ENCODE results near the gene ITGA4.

The ITGA4 gene

DNA sequence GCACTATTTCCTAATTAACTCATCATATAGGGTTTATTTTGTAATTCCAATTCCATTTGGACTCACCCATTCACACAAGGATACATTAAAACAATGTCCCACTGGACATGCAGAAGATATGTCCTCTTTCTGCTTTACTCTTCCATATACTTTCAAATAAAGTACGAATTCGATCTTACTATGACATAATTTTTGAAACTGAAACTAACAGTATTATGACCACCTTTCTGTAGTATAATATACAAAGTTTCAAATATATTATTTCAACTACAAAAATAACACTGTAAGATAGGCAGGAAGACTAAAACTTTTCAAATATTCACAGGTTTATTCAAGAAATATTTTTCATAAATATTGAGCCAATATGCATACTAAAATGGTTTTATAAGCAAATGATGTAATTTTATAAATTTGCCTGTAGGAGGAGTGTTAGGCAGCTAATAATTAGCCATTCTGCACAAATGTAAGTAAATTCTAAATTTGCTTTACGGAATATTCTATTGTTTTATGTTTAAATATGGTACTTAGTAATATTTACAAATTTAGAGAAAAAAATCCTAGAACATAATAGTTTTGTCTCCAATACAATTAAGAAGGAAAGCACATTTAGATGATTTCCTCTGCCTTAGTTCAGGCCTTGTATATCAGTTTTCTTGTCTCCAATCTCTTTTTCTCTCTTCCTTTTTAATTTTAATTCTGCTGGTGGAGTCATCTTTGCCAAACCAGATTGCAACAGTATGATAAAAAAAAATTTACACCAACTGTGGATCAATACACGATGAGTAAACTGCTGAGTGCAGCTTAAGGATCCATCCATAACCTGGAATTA is 113.9 kb downstream of the ITGA4 start:
- no peak for DNase-seq (ENCODE audit: low read depth in 2 of 3, low spot score in 2 of 3)

DNA sequence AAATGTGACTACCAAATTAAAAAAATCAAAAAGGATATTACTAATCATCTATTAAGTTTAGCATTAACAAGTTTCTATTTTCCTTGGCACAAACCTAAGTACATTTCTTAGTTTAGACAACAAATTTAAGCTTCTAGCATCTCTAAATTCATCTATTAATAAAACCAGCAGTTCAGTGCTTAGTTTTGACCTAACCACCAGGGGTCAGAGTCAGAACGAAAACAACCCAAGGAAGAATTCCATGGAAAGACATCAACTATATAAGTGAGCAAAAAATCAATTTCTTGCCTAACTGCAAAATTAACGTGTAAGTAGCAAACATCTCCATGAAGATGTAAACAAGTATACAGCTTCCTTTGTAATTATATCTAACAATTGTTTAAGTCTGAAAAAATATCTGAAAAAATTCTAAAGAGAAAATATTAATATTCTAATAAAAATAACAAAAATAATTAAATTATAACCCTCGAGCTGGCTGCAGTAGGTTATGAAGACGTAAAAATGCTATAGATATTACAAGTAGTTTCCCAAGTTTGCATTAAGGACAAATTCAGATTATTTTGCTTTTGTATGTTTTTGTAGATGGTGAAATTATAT is 116.1 kb downstream of the ITGA4 start:
- DNase-seq (ENCODE audit: low read depth in 2 of 3, low spot score in 2 of 3), result no peak

DNA sequence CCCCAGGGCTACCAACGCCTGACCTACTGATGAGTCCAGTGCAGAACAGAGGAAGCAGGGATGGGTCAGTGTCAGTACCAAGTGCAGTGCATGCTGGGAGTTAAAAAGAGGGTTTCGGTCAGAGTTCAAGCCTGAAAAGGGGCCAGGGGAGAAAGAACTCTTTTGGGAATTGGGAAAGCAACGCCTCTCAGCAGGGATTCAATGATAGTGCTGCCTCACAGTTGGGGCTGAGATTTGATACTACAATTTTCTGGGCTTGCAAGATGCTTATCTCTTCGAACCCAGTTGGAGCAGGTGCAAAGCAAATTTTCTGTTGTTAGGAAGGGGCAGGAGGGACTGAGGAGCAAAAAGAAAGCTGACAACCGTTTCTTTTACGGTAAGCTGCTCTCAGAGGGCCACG is 117.1 kb downstream of the ITGA4 start:
- DNase-seq (ENCODE audit: low read depth in 2 of 3, low spot score in 2 of 3), result no peak

DNA sequence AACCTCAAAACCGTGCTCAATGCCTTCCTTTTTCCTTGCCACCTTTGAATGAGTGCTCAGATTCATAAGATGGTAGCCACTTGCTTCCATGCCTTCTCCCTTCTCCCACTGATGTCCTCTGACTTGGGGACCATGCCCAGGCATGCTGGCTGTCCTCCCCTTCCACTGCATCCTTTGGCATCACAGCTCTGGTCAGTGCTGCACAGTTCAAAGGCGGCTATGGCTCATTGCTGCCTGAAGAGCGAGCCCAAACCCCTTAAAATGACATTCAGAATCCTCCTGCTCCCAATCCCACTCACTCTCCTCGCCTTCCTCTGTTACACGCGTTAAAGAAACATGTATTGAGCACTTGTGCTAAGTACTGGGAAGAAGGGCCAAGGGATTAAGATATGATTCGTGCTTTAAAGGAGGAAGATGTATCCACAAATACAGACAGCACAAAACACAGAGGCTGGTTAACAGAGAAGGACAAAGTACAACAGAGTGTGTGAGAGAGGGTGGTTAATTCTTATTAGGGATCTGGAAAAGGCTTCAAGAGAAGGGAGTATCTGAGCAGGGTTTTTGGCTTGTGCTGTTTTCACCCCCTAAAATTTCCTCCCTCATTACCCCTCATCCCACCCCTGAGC is 118.0 kb downstream of the ITGA4 start:
- DNase-seq (ENCODE audit: low read depth in 2 of 3, low spot score in 2 of 3), result no peak

DNA sequence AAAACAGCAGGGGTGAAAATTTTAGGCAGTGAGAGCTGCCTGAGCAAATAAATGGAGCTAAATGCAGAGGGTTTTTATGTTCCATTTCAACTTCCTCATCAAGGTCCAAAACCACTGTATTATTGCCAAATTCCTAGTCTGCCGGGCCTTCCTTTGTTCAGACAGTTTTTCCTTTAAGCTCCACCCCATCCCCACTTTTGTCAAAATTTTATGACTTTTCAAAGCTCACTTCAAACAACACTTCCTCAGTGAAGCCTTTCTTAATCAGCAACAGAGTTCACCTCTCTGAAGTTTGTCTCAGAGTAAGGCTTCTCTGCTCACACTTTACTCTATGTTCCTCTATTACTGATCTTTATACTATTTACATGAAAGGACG is 118.5 kb downstream of the ITGA4 start:
- no peak for DNase-seq (ENCODE audit: low read depth in 2 of 3, low spot score in 2 of 3)

DNA sequence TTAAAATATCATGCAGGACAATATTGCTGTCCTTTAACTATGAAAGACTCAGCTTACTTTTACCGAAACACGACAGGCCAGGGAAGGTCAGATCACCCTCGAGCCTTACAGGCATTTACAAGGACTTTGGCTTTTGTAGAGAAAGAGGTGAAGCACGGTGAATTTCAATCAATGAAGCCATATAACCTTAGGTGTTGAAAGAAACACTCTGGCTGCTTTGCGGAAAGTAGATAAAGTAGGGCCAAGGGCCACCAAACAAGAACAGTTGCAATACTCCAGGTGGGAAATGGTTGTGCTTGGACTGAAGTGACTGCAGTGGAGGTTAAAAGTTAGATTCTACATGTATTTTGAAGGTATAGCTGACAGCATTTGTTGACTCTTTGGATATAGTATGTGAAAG is 119.2 kb downstream of the ITGA4 start:
- DNase-seq (ENCODE audit: low read depth in 2 of 3, low spot score in 2 of 3), result no peak

DNA sequence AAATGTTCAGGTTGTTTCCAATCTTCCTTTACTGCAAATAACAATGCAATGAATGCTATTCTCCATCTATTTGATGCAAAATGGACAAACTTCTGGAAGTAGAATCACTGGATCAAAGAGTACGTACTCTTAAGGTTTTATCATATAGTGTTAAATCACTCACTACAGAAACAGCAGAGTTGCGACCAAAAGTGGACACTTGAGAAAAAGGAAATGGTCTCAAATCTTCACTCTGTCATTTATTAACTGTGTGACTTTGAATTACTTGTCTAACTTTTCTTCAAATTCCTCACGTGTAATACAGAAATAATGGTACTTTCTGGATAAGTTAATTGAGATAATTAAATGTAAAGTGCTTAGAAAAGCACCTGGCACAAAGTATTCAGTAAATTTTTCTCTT is 121.6 kb downstream of the ITGA4 start:
- no peak for DNase-seq (ENCODE audit: low read depth in 2 of 3, low spot score in 2 of 3)

DNA sequence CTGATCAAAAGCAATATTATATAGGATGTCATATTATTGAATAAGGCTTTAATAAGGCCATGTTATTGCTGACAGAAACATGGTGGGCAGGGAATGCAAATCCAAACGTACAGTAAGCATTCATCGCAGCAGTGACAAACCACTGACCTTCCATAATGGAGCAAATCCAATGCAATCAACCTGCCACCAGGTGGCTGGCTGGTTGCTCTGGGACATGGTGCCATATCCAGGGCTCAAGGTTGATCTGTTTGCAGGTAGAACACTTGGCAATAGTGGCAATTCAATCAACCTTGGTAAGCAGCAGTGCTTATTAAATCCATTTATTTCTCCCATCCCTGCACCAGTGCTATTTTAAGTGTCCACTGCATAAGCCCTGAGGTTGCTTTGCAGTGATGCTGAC is 124.3 kb downstream of the ITGA4 start:
- no peak for DNase-seq (ENCODE audit: low read depth in 2 of 3, low spot score in 2 of 3)

DNA sequence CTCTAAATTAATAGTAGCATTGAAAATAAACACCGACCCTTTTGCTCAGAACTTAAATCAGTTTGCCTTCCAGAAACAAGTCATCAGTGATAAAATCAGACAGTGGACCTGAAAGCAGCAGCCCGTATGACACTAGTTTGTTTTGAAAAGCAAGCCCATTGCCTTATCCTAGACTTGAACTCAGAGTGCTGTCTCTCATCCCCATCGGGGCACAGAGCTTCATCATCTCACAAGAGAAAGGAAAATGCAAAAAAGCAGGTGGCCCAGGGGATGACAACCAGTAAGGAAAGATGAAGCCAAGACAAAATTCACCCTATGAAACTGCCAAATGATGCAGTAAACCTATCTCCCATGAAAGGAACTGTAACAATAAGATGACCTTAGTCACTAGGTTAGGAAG is 128.5 kb downstream of the ITGA4 start:
- DNase-seq (ENCODE audit: low read depth in 2 of 3, low spot score in 2 of 3), result no peak
